Activated T-helper 1 cell treated with anti-CD3 and anti-CD28 coated beads, Interleukin-12 subunit alpha, Interleukin-12 subunit beta, Interleukin-2, Interleukin-4 antibody, amounts not matched to agents 30 ng/mL and 10 ng/mL and 1 ng/mL, durations not matched to agents 14 hours and 24 hours and 36 hours (primary cell): Measurements from ENCODE around the gene SIN3B. TPM values are rescaled to one million over a fixed set of nuclear protein-coding genes. Genes with fewer than 3 reads are reported as not detected.

Experiments used
- DNase-seq: peaks from one replicate; pipeline ENCODE4 v3.0.0; 2021; ENCODE audit warnings: low spot score
- H3K27ac Mint-ChIP-seq: one replicate; pipeline ENCODE4 v1.8.0; 2021; ENCODE audit warnings: mild to moderate bottlenecking, mixed read lengths
- H3K27me3 Mint-ChIP-seq: one replicate; pipeline ENCODE4 v1.8.0; 2022; ENCODE audit warnings: mild to moderate bottlenecking, moderate library complexity, mixed read lengths; ENCODE audit not compliant: insufficient read depth
- H3K36me3 Mint-ChIP-seq: one replicate; pipeline ENCODE4 v1.8.0; 2021; ENCODE audit warnings: low read depth, mixed read lengths
- H3K4me1 Mint-ChIP-seq: one replicate; pipeline ENCODE4 v1.8.0; 2021; ENCODE audit warnings: low read depth, mixed read lengths
- H3K4me3 Mint-ChIP-seq: one replicate; pipeline ENCODE4 v1.8.0; 2021; ENCODE audit warnings: mild to moderate bottlenecking, moderate library complexity, mixed read lengths
- H3K9me3 Mint-ChIP-seq: one replicate; pipeline ENCODE4 v1.8.0; 2021; ENCODE audit warnings: mixed read lengths
- intact Hi-C: fragments of 100-400 bp; cut with micrococcal nuclease; formaldehyde crosslinking; loops from one replicate; pipeline ENCODE4 v1.15.1; 2024
- total RNA-seq: library from RNA; stranded (reverse); gene quantifications from 2 replicates; pipeline ENCODE4 v1.2.3, GENCODE V29; 2022

Gene SIN3B
- total RNA-seq, 1 donor from 2014 or later: 45.1 TPM

- Mint-ChIP-seq H3K36me3 (no peaks in the 10 kb centered on the region), H3K9me3 (peaks cover under 1% of the 10 kb centered on the region), H3K27me3 (peaks cover 3% of the 10 kb centered on the region), H3K4me3 (no peak overlapping the region), H3K4me1 (no peaks in the 10 kb centered on the region), H3K27ac (no peak overlapping the region)
- DNase-seq: no peak
- intact Hi-C loops: no loop called here
These were observed 27.6 kb upstream of the SIN3B start for GRCh38 chr19:16801600-16802013.

GRCh38 chr19:16804176-16804575 lies 25.0 kb upstream of the SIN3B start:
- Mint-ChIP-seq H3K27me3 (peaks cover 3% of the 10 kb centered on the region), H3K4me3 (no peak overlapping the region), H3K4me1 (no peaks in the 10 kb centered on the region), H3K36me3 (no peaks in the 10 kb centered on the region), H3K27ac (no peak overlapping the region), H3K9me3 (no peaks in the 10 kb centered on the region)
- no peak for DNase-seq
- intact Hi-C loops: no loop called here

GRCh38 chr19:16807549-16808284 lies 21.5 kb upstream of the SIN3B start:
- H3K27me3 Mint-ChIP-seq: peaks cover 5% of the 10 kb centered on the region
- no peaks in the 10 kb centered on the region for H3K36me3 Mint-ChIP-seq
- no peaks in the 10 kb centered on the region for H3K4me1 Mint-ChIP-seq
- H3K4me3 Mint-ChIP-seq: no peak overlapping the region
- intact Hi-C loops: no loop called here
- DNase-seq: no peak
- H3K9me3 Mint-ChIP-seq: no peaks in the 10 kb centered on the region
- H3K27ac Mint-ChIP-seq: no peak overlapping the region

GRCh38 chr19:16814526-16815100 lies 14.6 kb upstream of the SIN3B start:
- intact Hi-C loops: no loop called here
- no peaks in the 10 kb centered on the region for H3K36me3 Mint-ChIP-seq
- DNase-seq: no peak
- H3K4me1 Mint-ChIP-seq: no peaks in the 10 kb centered on the region
- no peak overlapping the region for H3K4me3 Mint-ChIP-seq
- H3K27me3 Mint-ChIP-seq: peaks cover 11% of the 10 kb centered on the region
- no peaks in the 10 kb centered on the region for H3K9me3 Mint-ChIP-seq
- no peak overlapping the region for H3K27ac Mint-ChIP-seq

- H3K4me1 Mint-ChIP-seq: peaks cover 7% of the 10 kb centered on the region
- intact Hi-C loops: no loop called here
- no peak overlapping the region for H3K27ac Mint-ChIP-seq
- no peak for DNase-seq
- no peaks in the 10 kb centered on the region for H3K36me3 Mint-ChIP-seq
- no peaks in the 10 kb centered on the region for H3K9me3 Mint-ChIP-seq
- no peak overlapping the region for H3K4me3 Mint-ChIP-seq
- H3K27me3 Mint-ChIP-seq: peaks cover 11% of the 10 kb centered on the region
These were observed 9.1 kb upstream of the SIN3B start for GRCh38 chr19:16820056-16820455.

GRCh38 chr19:16821081-16821480 lies 8.1 kb upstream of the SIN3B start:
- H3K9me3 Mint-ChIP-seq: no peaks in the 10 kb centered on the region
- peaks cover 21% of the 10 kb centered on the region for H3K27me3 Mint-ChIP-seq
- H3K4me1 Mint-ChIP-seq: peaks cover 14% of the 10 kb centered on the region
- no peak for DNase-seq
- H3K27ac Mint-ChIP-seq: no peak overlapping the region
- intact Hi-C loops: no loop called here
- no peak overlapping the region for H3K4me3 Mint-ChIP-seq
- no peaks in the 10 kb centered on the region for H3K36me3 Mint-ChIP-seq

DNA sequence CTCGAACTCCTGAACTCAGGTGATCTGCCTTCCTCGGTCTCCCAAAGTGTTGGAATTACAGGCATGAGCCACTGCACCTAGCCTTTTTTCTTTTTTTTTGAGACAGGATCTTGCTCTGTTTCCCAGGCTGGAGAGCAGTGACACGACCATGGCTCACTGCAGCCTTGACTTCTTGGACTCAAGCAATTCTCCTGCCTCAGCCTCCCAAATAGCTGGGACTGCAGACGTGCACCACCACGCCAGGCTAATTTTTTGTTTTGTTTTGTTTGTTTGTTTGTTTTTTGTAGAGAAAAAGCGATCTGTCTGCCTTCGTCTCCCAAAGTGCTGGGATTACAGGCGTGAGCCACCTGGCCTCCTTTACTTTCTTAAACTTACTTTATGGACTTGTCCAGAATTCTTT lies 6.5 kb upstream of the SIN3B start:
- no peaks in the 10 kb centered on the region for H3K9me3 Mint-ChIP-seq
- intact Hi-C loops: no loop called here
- DNase-seq: no peak
- no peak overlapping the region for H3K4me3 Mint-ChIP-seq
- no peak overlapping the region for H3K27ac Mint-ChIP-seq
- peaks cover 28% of the 10 kb centered on the region for H3K27me3 Mint-ChIP-seq
- H3K36me3 Mint-ChIP-seq: no peaks in the 10 kb centered on the region
- peaks cover 14% of the 10 kb centered on the region for H3K4me1 Mint-ChIP-seq

GRCh38 chr19:16824658-16825311 lies 4.4 kb upstream of the SIN3B start:
- DNase-seq: no peak
- peak overlapping the region; percentile 60 for H3K4me3 Mint-ChIP-seq
- H3K4me1 Mint-ChIP-seq: peaks cover 21% of the 10 kb centered on the region
- intact Hi-C loops: no loop called here
- peaks cover 28% of the 10 kb centered on the region for H3K27me3 Mint-ChIP-seq
- H3K36me3 Mint-ChIP-seq: no peaks in the 10 kb centered on the region
- no peaks in the 10 kb centered on the region for H3K9me3 Mint-ChIP-seq
- no peak overlapping the region for H3K27ac Mint-ChIP-seq

- H3K27ac Mint-ChIP-seq: no peak overlapping the region
- DNase-seq: no peak
- intact Hi-C loops: no loop called here
- H3K36me3 Mint-ChIP-seq: no peaks in the 10 kb centered on the region
- peaks cover 28% of the 10 kb centered on the region for H3K27me3 Mint-ChIP-seq
- no peaks in the 10 kb centered on the region for H3K9me3 Mint-ChIP-seq
- peak overlapping the region; percentile 60 for H3K4me3 Mint-ChIP-seq
- peaks cover 27% of the 10 kb centered on the region for H3K4me1 Mint-ChIP-seq
These were observed 3.7 kb upstream of the SIN3B start for GRCh38 chr19:16825312-16826052.

- Mint-ChIP-seq H3K9me3 (no peaks in the 10 kb centered on the region), H3K36me3 (peaks cover 21% of the 10 kb centered on the region), H3K4me1 (peaks cover 32% of the 10 kb centered on the region), H3K27me3 (peaks cover 23% of the 10 kb centered on the region), H3K4me3 (peak overlapping the region; percentile 88), H3K27ac (peak overlapping the region; percentile 78)
- intact Hi-C loops: loop anchor here (1.0 kb wide), 2 partner anchors 67 to 245 kb away; partner anchors contain the start of genes HAUS8 and MYO9B
- no peak for DNase-seq
These were observed 658 bp downstream of the SIN3B start for GRCh38 chr19:16829822-16830289.

- peak overlapping the region; percentile 88 for H3K4me3 Mint-ChIP-seq
- peak overlapping the region; percentile 61 for H3K27ac Mint-ChIP-seq
- peaks cover 16% of the 10 kb centered on the region for H3K27me3 Mint-ChIP-seq
- peaks cover 21% of the 10 kb centered on the region for H3K36me3 Mint-ChIP-seq
- H3K4me1 Mint-ChIP-seq: peaks cover 24% of the 10 kb centered on the region
- H3K9me3 Mint-ChIP-seq: no peaks in the 10 kb centered on the region
- DNase-seq: no peak
- intact Hi-C loops: no loop called here
These were observed 1.5 kb downstream of the SIN3B start for GRCh38 chr19:16830679-16831078.

GRCh38 chr19:16831531-16831930 lies 2.3 kb downstream of the SIN3B start:
- no peaks in the 10 kb centered on the region for H3K9me3 Mint-ChIP-seq
- DNase-seq: no peak
- intact Hi-C loops: no loop called here
- peaks cover 23% of the 10 kb centered on the region for H3K36me3 Mint-ChIP-seq
- peaks cover 10% of the 10 kb centered on the region for H3K27me3 Mint-ChIP-seq
- peaks cover 30% of the 10 kb centered on the region for H3K4me1 Mint-ChIP-seq
- peak overlapping the region; percentile 70 for H3K4me3 Mint-ChIP-seq
- H3K27ac Mint-ChIP-seq: peak overlapping the region; percentile 34
